ENCODE data around the gene SYNE2.

SYNE2 gene

DNA sequence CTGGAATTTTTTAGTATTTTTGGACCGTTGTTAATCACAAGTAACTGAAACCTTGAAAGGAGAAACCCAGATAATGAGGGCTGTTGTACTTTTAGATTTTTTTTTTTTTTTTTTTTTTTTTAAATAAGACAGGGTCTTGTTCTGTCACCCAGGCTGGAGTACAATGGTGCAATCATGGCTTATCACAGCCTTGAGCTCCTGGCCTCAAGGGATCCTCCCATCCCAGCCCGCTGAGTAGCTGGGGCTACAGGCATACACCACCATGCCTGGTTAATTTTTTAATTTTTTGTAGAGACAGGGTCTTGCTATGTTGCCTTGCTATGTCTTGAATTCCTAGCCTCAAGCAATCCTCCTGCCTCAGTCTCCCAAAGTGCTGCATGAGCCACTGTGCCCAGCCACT is 211.6 kb downstream of the SYNE2 start:
- no peak overlapping the region for H3K27ac ChIP-seq
- TF ChIP-seq CTCF (conservative IDR thresholded peaks at IDR 0.05), result no peak

- no peak overlapping the region for H3K27ac ChIP-seq
- TF ChIP-seq CTCF (conservative IDR thresholded peaks at IDR 0.05), result no peak
Observed at GRCh38 chr14:64069634-64070359, 217.0 kb downstream of the SYNE2 start.

- TF ChIP-seq CTCF (conservative IDR thresholded peaks at IDR 0.05), result no peak
- no peak overlapping the region for H3K27ac ChIP-seq
Observed at GRCh38 chr14:64074961-64075612, 222.3 kb downstream of the SYNE2 start.

DNA sequence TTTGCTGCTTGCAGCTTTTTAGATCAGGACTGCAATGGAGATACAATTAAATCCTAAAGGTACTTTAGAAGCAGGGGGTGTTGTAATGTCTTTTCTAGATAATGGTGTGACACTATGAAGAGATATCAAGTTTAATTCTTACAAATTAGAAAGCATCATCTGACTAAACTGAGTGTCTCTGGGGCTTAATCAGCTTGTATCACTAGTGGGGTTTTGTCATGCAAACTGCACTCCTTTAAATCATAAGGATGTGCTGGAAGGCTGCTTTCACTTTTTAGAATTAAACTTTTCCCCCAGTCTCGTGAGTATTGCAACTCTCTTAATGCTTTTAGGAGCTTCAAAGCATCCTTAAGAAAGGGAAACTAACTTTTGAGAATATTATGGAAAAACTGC is 222.8 kb downstream of the SYNE2 start:
- TF ChIP-seq CTCF (conservative IDR thresholded peaks at IDR 0.05), result no peak
- H3K27ac ChIP-seq, result no peak overlapping the region

DNA sequence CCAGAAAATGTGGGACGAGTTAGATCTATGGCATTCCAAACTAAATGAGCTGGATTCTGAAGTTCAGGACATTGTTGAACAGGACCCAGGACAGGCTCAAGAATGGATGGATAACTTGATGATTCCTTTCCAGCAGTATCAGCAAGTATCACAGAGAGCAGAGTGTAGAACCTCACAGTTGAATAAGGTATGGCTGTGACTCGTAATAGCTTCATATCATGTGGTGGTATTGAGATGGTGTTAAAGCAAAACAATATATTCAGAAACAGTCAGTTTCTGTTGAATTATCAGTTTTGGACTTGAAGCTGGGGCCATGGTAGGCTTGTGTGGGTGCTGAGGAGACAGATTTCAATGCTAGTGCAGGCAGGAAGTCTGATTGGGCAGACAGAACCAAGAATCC is 227.6 kb downstream of the SYNE2 start:
- TF ChIP-seq CTCF (conservative IDR thresholded peaks at IDR 0.05), result no peak

GRCh38 chr14:64081174-64081746 is 228.5 kb downstream of the SYNE2 start:
- TF ChIP-seq CTCF (conservative IDR thresholded peaks at IDR 0.05), result no peak
- no peak overlapping the region for H3K27ac ChIP-seq

More for the DNA sequence above, 227.6 kb downstream of the SYNE2 start:
- no peak overlapping the region for H3K27ac ChIP-seq

- no peak overlapping the region for H3K27ac ChIP-seq
- no peak for TF ChIP-seq CTCF (conservative IDR thresholded peaks at IDR 0.05)
Observed at GRCh38 chr14:64082837-64083236, 230.0 kb downstream of the SYNE2 start.
